Glutamatergic neuron (in vitro differentiated cells): ENCODE results near the gene PHF1. TPM values are rescaled to one million over a fixed set of nuclear protein-coding genes. Genes with fewer than 3 reads are reported as not detected.

ENCODE experiments used
- DNase-seq: peaks from one replicate; pipeline ENCODE4 v3.0.0; 2022
- H3K27ac Mint-ChIP-seq: one replicate; pipeline ENCODE4 v1.8.0; 2020; ENCODE audit warnings: mild to moderate bottlenecking, mixed read lengths, inconsistent platforms; ENCODE audit not compliant: unreplicated experiment
- H3K27me3 Mint-ChIP-seq: one replicate; pipeline ENCODE4 v1.8.0; 2020; ENCODE audit warnings: mild to moderate bottlenecking, moderate library complexity, mixed read lengths, inconsistent platforms; ENCODE audit not compliant: unreplicated experiment
- H3K36me3 Mint-ChIP-seq: one replicate; pipeline ENCODE4 v1.8.0; 2020; ENCODE audit warnings: mild to moderate bottlenecking, mixed read lengths, inconsistent platforms; ENCODE audit not compliant: unreplicated experiment
- H3K4me1 Mint-ChIP-seq: one replicate; pipeline ENCODE4 v1.8.0; 2020; ENCODE audit warnings: mild to moderate bottlenecking, low read depth, mixed read lengths, inconsistent platforms; ENCODE audit not compliant: unreplicated experiment
- H3K4me3 Mint-ChIP-seq: one replicate; pipeline ENCODE4 v1.8.0; 2020; ENCODE audit warnings: mild to moderate bottlenecking, mixed read lengths, inconsistent platforms; ENCODE audit not compliant: unreplicated experiment
- H3K9me3 Mint-ChIP-seq: one replicate; pipeline ENCODE4 v1.8.0; 2020; ENCODE audit warnings: mild to moderate bottlenecking, moderate library complexity, mixed read lengths, inconsistent platforms; ENCODE audit not compliant: unreplicated experiment
- total RNA-seq: library from RNA; stranded (reverse); fragmentation: NEBNext Ultra II Directional; extraction: Animal tissue kit (Norgen Biotek cat#: 25700); gene quantifications from one replicate; pipeline ENCODE4 v1.2.1, GENCODE V29; 2021; ENCODE audit not compliant: unreplicated experiment
- TF ChIP-seq, protein P1 (sequence below): fragments of 200-600 bp; sonication (generic); IDR thresholded peaks from one replicate; pipeline ENCODE4 v1.5.0; 2021; ENCODE audit not compliant: partially characterized antibody, unreplicated experiment

Gene PHF1
- total RNA-seq, 1 donor from 2014 or later, result 73.5 TPM

DNA sequence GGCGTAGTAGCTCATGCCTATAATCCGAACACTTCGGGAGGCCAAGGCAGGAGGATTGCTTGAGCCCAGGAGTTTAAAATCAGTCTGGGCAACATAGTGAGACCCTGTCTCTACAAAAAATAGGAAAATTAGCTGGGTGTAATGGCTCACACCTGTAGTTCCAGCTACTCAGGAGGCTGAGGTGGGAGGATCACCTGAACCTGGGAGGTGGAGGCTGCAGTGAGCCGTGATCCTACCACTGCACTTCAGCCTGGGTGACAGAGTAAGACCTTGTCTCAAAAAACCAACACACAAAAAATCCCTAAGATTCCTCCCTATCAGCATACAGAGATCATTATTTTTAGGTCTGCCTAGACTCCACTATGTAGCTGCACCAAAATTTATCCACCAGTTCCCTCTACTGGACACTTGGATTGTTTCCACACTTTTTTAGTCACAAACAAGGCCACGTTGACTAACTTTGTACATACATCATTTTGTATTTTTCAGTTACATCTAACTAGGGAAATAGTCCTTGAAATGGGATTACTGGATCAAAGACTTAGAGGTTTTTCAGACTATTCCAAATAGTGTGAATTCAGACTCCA lies 3.6 kb upstream of the PHF1 start:
- H3K4me3 Mint-ChIP-seq, result no peak overlapping the region
- no peaks in the 10 kb centered on the region for H3K36me3 Mint-ChIP-seq
- H3K9me3 Mint-ChIP-seq, result peaks cover 4% of the 10 kb centered on the region
- TF ChIP-seq, protein P1, sequence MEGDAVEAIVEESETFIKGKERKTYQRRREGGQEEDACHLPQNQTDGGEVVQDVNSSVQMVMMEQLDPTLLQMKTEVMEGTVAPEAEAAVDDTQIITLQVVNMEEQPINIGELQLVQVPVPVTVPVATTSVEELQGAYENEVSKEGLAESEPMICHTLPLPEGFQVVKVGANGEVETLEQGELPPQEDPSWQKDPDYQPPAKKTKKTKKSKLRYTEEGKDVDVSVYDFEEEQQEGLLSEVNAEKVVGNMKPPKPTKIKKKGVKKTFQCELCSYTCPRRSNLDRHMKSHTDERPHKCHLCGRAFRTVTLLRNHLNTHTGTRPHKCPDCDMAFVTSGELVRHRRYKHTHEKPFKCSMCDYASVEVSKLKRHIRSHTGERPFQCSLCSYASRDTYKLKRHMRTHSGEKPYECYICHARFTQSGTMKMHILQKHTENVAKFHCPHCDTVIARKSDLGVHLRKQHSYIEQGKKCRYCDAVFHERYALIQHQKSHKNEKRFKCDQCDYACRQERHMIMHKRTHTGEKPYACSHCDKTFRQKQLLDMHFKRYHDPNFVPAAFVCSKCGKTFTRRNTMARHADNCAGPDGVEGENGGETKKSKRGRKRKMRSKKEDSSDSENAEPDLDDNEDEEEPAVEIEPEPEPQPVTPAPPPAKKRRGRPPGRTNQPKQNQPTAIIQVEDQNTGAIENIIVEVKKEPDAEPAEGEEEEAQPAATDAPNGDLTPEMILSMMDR, result no peak
- H3K27ac Mint-ChIP-seq, result peak overlapping the region; percentile 3
- peaks cover 8% of the 10 kb centered on the region for H3K4me1 Mint-ChIP-seq
- DNase-seq, result no peak
- peaks cover 12% of the 10 kb centered on the region for H3K27me3 Mint-ChIP-seq

DNA sequence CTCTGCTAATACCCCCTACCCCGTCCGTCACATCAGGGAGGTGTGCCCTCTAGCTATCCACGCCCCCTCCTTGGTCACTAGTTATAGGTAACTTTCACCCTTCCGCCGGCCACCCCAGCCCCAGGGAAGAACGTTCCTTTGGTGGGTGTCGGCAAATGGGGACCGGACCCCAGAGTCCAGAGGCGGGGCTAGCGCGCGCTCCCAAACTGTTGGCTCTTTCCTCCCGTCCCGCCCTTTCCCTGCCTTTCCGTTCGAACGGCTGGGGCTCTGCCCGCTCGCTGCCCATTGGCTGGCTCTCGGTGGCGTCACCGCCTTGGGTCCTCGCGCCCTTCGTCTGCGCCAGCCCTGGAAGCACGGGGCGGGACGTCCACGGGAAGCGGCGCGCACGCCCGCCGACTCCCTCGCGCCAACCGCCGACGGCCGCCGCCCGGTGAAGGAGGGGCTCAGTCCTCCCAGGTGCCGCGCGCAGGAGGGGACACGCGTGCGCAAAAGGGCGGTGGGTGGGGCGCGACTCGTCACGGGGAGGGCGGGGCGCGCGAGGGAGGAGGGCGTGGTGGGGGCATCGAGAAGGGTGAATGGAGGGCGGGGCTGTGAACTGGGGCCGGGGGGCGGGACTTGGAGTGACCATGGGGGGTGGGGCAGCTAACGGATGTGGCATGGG lies 634 bp upstream of the PHF1 start:
- TF ChIP-seq, protein P1, result no peak
- Mint-ChIP-seq H3K27me3 (peaks cover 16% of the 10 kb centered on the region), H3K9me3 (peaks cover 4% of the 10 kb centered on the region), H3K27ac (no peak overlapping the region), H3K4me1 (peaks cover 15% of the 10 kb centered on the region), H3K36me3 (no peaks in the 10 kb centered on the region), H3K4me3 (peak overlapping the region; percentile 94)
- peak; percentile 97 for DNase-seq

DNA sequence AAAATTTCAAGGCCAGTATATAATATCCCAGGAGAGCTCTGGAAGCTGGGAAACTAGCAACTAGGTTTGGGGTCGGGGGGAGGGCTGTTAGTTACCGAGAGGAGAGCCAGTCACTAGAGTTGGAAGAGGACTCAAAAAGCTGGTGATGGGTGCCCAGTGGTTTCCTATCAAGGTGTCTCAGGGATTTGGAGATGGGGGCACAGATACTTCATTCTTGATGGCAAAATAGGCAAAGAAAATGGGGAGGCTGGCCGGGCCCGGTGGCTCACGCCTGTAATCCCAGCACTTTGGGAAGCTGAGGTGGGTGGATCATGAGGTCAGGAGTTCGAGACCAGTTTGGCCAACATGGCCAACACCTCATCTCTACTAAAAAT lies 805 bp downstream of the PHF1 start:
- Mint-ChIP-seq H3K36me3 (no peaks in the 10 kb centered on the region), H3K9me3 (peaks cover 4% of the 10 kb centered on the region), H3K27me3 (peaks cover 15% of the 10 kb centered on the region), H3K4me3 (peak overlapping the region; percentile 83), H3K27ac (peak overlapping the region; percentile 88), H3K4me1 (peaks cover 27% of the 10 kb centered on the region)
- TF ChIP-seq, protein P1, result no peak
- no peak for DNase-seq

DNA sequence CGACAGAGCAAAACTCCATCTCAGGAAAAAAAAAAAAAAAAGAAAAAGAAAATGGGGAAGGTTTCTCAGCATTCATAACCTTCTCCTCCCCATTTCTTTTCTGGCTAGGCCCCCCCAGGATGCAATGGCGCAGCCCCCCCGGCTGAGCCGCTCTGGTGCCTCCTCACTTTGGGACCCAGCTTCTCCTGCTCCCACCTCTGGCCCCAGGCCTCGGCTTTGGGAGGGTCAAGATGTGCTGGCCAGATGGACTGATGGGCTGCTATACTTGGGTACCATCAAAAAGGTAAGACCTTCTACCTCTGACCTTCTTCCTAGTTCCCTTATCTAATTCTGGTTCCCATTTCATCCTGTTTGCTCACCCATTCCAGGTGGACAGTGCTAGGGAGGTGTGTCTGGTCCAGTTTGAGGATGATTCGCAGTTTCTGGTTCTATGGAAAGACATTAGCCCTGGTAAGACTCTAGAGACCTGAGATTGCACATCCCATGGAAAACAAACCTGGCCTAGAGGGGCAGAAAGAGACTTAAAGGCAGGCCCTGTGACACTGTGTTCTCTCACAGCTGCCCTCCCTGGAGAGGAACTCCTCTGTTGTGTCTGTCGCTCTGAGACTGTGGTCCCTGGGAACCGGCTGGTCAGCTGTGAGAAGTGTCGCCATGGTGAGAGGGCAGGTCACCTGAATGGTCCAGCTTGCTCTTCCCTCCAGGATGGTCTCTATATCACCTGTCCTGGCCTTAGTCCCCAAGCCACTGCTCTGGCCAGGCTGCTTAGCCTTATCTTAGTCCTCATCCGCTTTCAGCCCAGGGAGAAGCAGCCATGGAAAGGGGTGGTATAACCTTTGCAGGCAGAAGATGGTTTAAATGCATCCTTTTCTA lies 1.6 kb downstream of the PHF1 start:
- Mint-ChIP-seq H3K36me3 (no peaks in the 10 kb centered on the region), H3K9me3 (peaks cover 6% of the 10 kb centered on the region), H3K4me1 (peaks cover 29% of the 10 kb centered on the region), H3K4me3 (peak overlapping the region; percentile 79), H3K27ac (peak overlapping the region; percentile 88), H3K27me3 (peaks cover 20% of the 10 kb centered on the region)
- TF ChIP-seq, protein P1, result no peak
- DNase-seq, result no peak
